Loucy (cell line): Measurements from ENCODE around the gene NFE2.

ENCODE experiments used
- H2AFZ ChIP-seq: fragments of 200-600 bp; sonication (generic); 2 replicates; pipeline ENCODE4 v1.6.0; 2016; ENCODE audit warnings: antibody characterized with exemption, mild to moderate bottlenecking, low read length, moderate library complexity
- H3F3A ChIP-seq: fragments of 200-600 bp; 2 replicates; pipeline ENCODE4 v1.6.0; 2016; ENCODE audit warnings: antibody characterized with exemption, low read depth, mild to moderate bottlenecking
- H3K27me3 ChIP-seq: fragments of 200-600 bp; sonication (generic); 2 replicates; pipeline ENCODE4 v1.6.1; 2014; ENCODE audit warnings: low read length, mild to moderate bottlenecking; ENCODE audit not compliant: insufficient read depth, poor library complexity, severe bottlenecking
- H3K36me3 ChIP-seq: fragments of 200-600 bp; sonication (generic); 2 replicates; pipeline ENCODE4 v1.6.1; 2016; ENCODE audit warnings: low read length; ENCODE audit not compliant: insufficient read depth
- H3K4me1 ChIP-seq: fragments of 200-600 bp; sonication (generic); 2 replicates; pipeline ENCODE4 v1.5.1; 2014; ENCODE audit warnings: low read length, mild to moderate bottlenecking; ENCODE audit not compliant: insufficient read depth, poor library complexity, severe bottlenecking
- H3K4me2 ChIP-seq: fragments of 200-600 bp; sonication (generic); 2 replicates; pipeline ENCODE4 v1.6.0; 2014; ENCODE audit warnings: antibody characterized with exemption, low read length, low read depth, mild to moderate bottlenecking; ENCODE audit not compliant: poor library complexity, severe bottlenecking
- H3K4me3 ChIP-seq: fragments of 200-600 bp; sonication (generic); 2 replicates; pipeline ENCODE4 v1.5.1; 2014; ENCODE audit warnings: low read length, mild to moderate bottlenecking, mixed read lengths; ENCODE audit not compliant: poor library complexity, severe bottlenecking
- H3K79me2 ChIP-seq: fragments of 200-600 bp; sonication (generic); 2 replicates; pipeline ENCODE4 v1.6.1; 2014; ENCODE audit warnings: low read length; ENCODE audit not compliant: insufficient read depth
- H3K9ac ChIP-seq: fragments of 200-600 bp; sonication (generic); 2 replicates; pipeline ENCODE4 v1.6.0; 2014; ENCODE audit warnings: mild to moderate bottlenecking, low read depth, low read length, moderate library complexity; ENCODE audit not compliant: poor library complexity, severe bottlenecking
- H3K9me2 ChIP-seq: fragments of 200-600 bp; sonication (generic); replicated peaks from 2 replicates; pipeline ENCODE4 v1.6.1; 2016; ENCODE audit warnings: low read depth, low read length, mixed read lengths
- H3K9me3 ChIP-seq: fragments of 200-600 bp; sonication (generic); 2 replicates; pipeline ENCODE4 v1.6.1; 2014; ENCODE audit warnings: mild to moderate bottlenecking, antibody characterized with exemption, low read length, low read depth; ENCODE audit not compliant: insufficient read depth
- H4K20me1 ChIP-seq: fragments of 200-600 bp; sonication (generic); 2 replicates; pipeline ENCODE4 v1.6.0; 2014; ENCODE audit warnings: antibody characterized with exemption, low read length, mild to moderate bottlenecking; ENCODE audit not compliant: insufficient read depth, poor library complexity, severe bottlenecking
- CTCF ChIP-seq: fragments of 200-600 bp; sonication (generic); conservative IDR thresholded peaks from 2 replicates; pipeline ENCODE4 v1.5.1; 2014; ENCODE audit warnings: mild to moderate bottlenecking, antibody characterized with exemption, low read length
- EZH2phosphoT487 ChIP-seq: fragments of 200-600 bp; IDR thresholded peaks from 2 replicates; pipeline ENCODE4 v1.6.1; 2018; ENCODE audit warnings: antibody characterized with exemption, mild to moderate bottlenecking, moderate library complexity, borderline replicate concordance

Gene NFE2

GRCh38 chr12:54300225-54300731 lies 537 bp downstream of the NFE2 start:
- Histone ChIP-seq H3K4me1 (peaks cover 77% of the 10 kb centered on the region), H4K20me1 (no peaks in the 10 kb centered on the region), H3K4me3 (peak overlapping the region; percentile 95), H3F3A (peaks cover 11% of the 10 kb centered on the region; the same call in 1 of the 2 replicates), H3K9me2 (no peaks in the 10 kb centered on the region), H3K36me3 (no peaks in the 10 kb centered on the region), H3K9ac (peak overlapping the region; percentile 99), H3K79me2 (peaks cover 70% of the 10 kb centered on the region), H3K4me2 (peak overlapping the region; percentile 98), H3K27me3 (peaks cover 5% of the 10 kb centered on the region), H3K9me3 (no peaks in the 10 kb centered on the region), H2AFZ (no peak overlapping the region)
- TF ChIP-seq CTCF (no peak), EZH2phosphoT487 (no peak)

- Histone ChIP-seq H3K4me1 (peaks cover 75% of the 10 kb centered on the region), H4K20me1 (peaks cover 3% of the 10 kb centered on the region), H3K79me2 (peaks cover 76% of the 10 kb centered on the region), H3K27me3 (peaks cover 5% of the 10 kb centered on the region), H3K4me3 (peak overlapping the region; percentile 95), H3K9me3 (no peaks in the 10 kb centered on the region), H2AFZ (no peak overlapping the region), H3K9ac (peak overlapping the region; percentile 99), H3K9me2 (no peaks in the 10 kb centered on the region), H3F3A (peaks cover 9% of the 10 kb centered on the region; the same call in 1 of the 2 replicates), H3K4me2 (peak overlapping the region; percentile 98), H3K36me3 (no peaks in the 10 kb centered on the region)
- TF ChIP-seq EZH2phosphoT487 = no peak
- TF ChIP-seq CTCF = no peak
These were observed 1.1 kb downstream of the NFE2 start for GRCh38 chr12:54299515-54300224.

GRCh38 chr12:54298904-54299303 lies 1.9 kb downstream of the NFE2 start:
- peaks cover 7% of the 10 kb centered on the region; the same call in 1 of the 2 replicates for H3F3A ChIP-seq
- peak overlapping the region; percentile 99 for H3K9ac ChIP-seq
- peak overlapping the region; percentile 95 for H3K4me3 ChIP-seq
- peaks cover 79% of the 10 kb centered on the region for H3K4me1 ChIP-seq
- H4K20me1 ChIP-seq = peaks cover 8% of the 10 kb centered on the region
- H3K4me2 ChIP-seq = peak overlapping the region; percentile 98
- no peak overlapping the region for H2AFZ ChIP-seq
- no peaks in the 10 kb centered on the region for H3K9me3 ChIP-seq
- peaks cover 5% of the 10 kb centered on the region for H3K27me3 ChIP-seq
- no peaks in the 10 kb centered on the region for H3K9me2 ChIP-seq
- TF ChIP-seq EZH2phosphoT487 (no peak), CTCF (no peak; the same call in 1 of the 2 replicates)
- H3K36me3 ChIP-seq = no peaks in the 10 kb centered on the region
- H3K79me2 ChIP-seq = peaks cover 84% of the 10 kb centered on the region
